Suprapubic skin (tissue), 3 donors: ENCODE results near the gene PHKG2.

Experiments
- EP300 ChIP-seq: sonication (generic); formaldehyde crosslinking; IDR thresholded peaks from one replicate; pipeline ENCODE4 v1.6.1; 2017; ENCODE audit warnings: antibody characterized with exemption
- POLR2A ChIP-seq, 2 donors: fragments of 450-650 bp; IDR thresholded peaks; one replicate each; pipeline ENCODE4 v1.6.1; 2017; ENCODE audit warnings: antibody characterized with exemption in 2 of 2, mild to moderate bottlenecking in 2 of 2, moderate library complexity in 2 of 2
- TF ChIP-seq, protein P1 (sequence below), 2 donors: fragments of 200-600 bp in 1 of 2; fragments of 450-650 bp in 1 of 2; sonication (generic) in 1 of 2; IDR thresholded peaks; one replicate each; pipeline ENCODE4 v1.5.1; 2016 to 2019; ENCODE audit warnings: antibody characterized with exemption in 2 of 2, mild to moderate bottlenecking in 1 of 2, moderate library complexity in 1 of 2

DNA sequence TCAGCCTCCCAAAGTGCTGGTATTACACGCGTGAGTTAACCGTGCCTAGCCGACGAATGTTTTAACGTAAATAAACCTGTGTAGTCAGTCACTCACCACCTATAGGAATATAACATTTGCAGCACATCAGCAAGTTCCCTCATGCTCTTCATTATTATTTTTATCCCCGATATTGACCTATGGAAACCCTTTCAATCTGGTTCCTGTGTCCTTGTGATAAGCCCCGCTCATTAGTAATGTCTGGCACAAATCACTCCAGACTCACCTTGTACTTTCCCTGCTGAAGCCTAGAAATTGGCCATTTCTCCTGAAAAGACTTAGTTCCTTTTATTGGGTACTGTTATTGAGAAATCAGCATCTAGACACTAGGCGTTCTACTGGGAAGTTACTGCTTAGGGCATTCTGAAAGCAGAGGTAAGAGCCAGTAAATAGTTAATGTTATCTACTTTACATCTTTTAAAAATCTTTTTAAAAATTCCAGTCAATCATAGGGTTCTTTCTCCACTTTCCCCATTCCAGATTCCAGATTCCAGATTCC lies 1.5 kb upstream of the PHKG2 start:
- TF ChIP-seq, protein P1, sequence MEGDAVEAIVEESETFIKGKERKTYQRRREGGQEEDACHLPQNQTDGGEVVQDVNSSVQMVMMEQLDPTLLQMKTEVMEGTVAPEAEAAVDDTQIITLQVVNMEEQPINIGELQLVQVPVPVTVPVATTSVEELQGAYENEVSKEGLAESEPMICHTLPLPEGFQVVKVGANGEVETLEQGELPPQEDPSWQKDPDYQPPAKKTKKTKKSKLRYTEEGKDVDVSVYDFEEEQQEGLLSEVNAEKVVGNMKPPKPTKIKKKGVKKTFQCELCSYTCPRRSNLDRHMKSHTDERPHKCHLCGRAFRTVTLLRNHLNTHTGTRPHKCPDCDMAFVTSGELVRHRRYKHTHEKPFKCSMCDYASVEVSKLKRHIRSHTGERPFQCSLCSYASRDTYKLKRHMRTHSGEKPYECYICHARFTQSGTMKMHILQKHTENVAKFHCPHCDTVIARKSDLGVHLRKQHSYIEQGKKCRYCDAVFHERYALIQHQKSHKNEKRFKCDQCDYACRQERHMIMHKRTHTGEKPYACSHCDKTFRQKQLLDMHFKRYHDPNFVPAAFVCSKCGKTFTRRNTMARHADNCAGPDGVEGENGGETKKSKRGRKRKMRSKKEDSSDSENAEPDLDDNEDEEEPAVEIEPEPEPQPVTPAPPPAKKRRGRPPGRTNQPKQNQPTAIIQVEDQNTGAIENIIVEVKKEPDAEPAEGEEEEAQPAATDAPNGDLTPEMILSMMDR (IDR thresholded peaks at IDR 0.05), result no peak
- TF ChIP-seq POLR2A (IDR thresholded peaks at IDR 0.05) (no peak), EP300 (no peak)
